ENCODE measurements around the gene TECR. TPM values are rescaled to one million over a fixed set of nuclear protein-coding genes. Genes with fewer than 3 reads are reported as not detected.

Gene TECR
- polyA plus RNA-seq, 4 donors, result 137 to 174 (median 150) TPM

GRCh38 chr19:14507704-14508542, 21.5 kb upstream of the TECR start:
- no peak for DNase-seq (ENCODE audit: low read depth in 4 of 4, low spot score in 3 of 4)

- DNase-seq (ENCODE audit: low read depth in 4 of 4, low spot score in 3 of 4), result no peak
Observed at GRCh38 chr19:14510311-14511228, 18.8 kb upstream of the TECR start.

GRCh38 chr19:14511229-14511593, 18.2 kb upstream of the TECR start:
- no peak for DNase-seq (ENCODE audit: low read depth in 4 of 4, low spot score in 3 of 4)

GRCh38 chr19:14512406-14512961, 16.9 kb upstream of the TECR start:
- no peak for DNase-seq (ENCODE audit: low read depth in 4 of 4, low spot score in 3 of 4)

GRCh38 chr19:14514215-14514863, 15.1 kb upstream of the TECR start:
- DNase-seq (ENCODE audit: low read depth in 4 of 4, low spot score in 3 of 4), result no peak

- DNase-seq (ENCODE audit: low read depth in 4 of 4, low spot score in 3 of 4), result no peak
Observed at GRCh38 chr19:14515501-14516047, 13.8 kb upstream of the TECR start.

- DNase-seq (ENCODE audit: low read depth in 4 of 4, low spot score in 3 of 4), result no peak
Observed at GRCh38 chr19:14516048-14516534, 13.3 kb upstream of the TECR start.

GRCh38 chr19:14516746-14517438, 12.5 kb upstream of the TECR start:
- no peak for DNase-seq (ENCODE audit: low read depth in 4 of 4, low spot score in 3 of 4)

GRCh38 chr19:14517446-14517839, 12.0 kb upstream of the TECR start:
- DNase-seq (ENCODE audit: low read depth in 4 of 4, low spot score in 3 of 4), result no peak

- peak in 1 of 4 donors; percentile 58 for DNase-seq (ENCODE audit: low read depth in 4 of 4, low spot score in 3 of 4)
Observed at GRCh38 chr19:14517840-14518505, 11.4 kb upstream of the TECR start, which contains the start of gene DNAJB1. TSS of gene DNAJB1 (minus strand) at chr19:14518397. CDS start at chr19:14518349, 48 bp downstream.

GRCh38 chr19:14519245-14519859, 10.0 kb upstream of the TECR start:
- no peak for DNase-seq (ENCODE audit: low read depth in 4 of 4, low spot score in 3 of 4)

- DNase-seq (ENCODE audit: low read depth in 4 of 4, low spot score in 3 of 4), result no peak
Observed at GRCh38 chr19:14519860-14520407, 9.5 kb upstream of the TECR start.

GRCh38 chr19:14520543-14520942, 8.9 kb upstream of the TECR start:
- DNase-seq (ENCODE audit: low read depth in 4 of 4, low spot score in 3 of 4), result no peak

GRCh38 chr19:14525729-14526128, 3.7 kb upstream of the TECR start:
- no peak for DNase-seq (ENCODE audit: low read depth in 4 of 4, low spot score in 3 of 4)

GRCh38 chr19:14526423-14526822, 3.0 kb upstream of the TECR start:
- DNase-seq (ENCODE audit: low read depth in 4 of 4, low spot score in 3 of 4), result no peak

GRCh38 chr19:14528419-14529253, 758 bp upstream of the TECR start:
- DNase-seq (ENCODE audit: low read depth in 4 of 4, low spot score in 3 of 4), result no peak

GRCh38 chr19:14530005-14530348, 583 bp downstream of the TECR start:
- DNase-seq (ENCODE audit: low read depth in 4 of 4, low spot score in 3 of 4), result no peak

- DNase-seq (ENCODE audit: low read depth in 4 of 4, low spot score in 3 of 4), result no peak
Observed at GRCh38 chr19:14530506-14530905, 1.1 kb downstream of the TECR start.
